Breast epithelium (tissue), 4 donors: ENCODE measurements around the gene RAB24. TPM values are rescaled to one million over a fixed set of nuclear protein-coding genes. Genes with fewer than 3 reads are reported as not detected.
"Not testable (repeated sequence)": the region's sequence is repeated elsewhere in the genome, so short reads cannot be mapped to it uniquely, and the experiment has no call there.

Experiments
- DNase-seq, 2 donors: peaks; one replicate each; pipeline ENCODE4 v3.0.0-alpha.2; 2019; ENCODE audit warnings: low spot score in 2 of 2
- H3K27ac ChIP-seq, 2 donors: fragments of 200-600 bp; sonication (generic) in 1 of 2; one replicate each; pipeline ENCODE4 v1.5.1; 2016 to 2019; ENCODE audit warnings: mild to moderate bottlenecking in 1 of 2
- H3K27me3 ChIP-seq, 2 donors: fragments of 200-600 bp; sonication (generic) in 1 of 2; one replicate each; pipeline versions ENCODE4 v1.5.1 to v1.6.0; 2017 to 2019; ENCODE audit warnings: control low read depth in 1 of 2, mild to moderate bottlenecking in 1 of 2
- H3K36me3 ChIP-seq: fragments of 200-600 bp; one replicate; pipeline ENCODE4 v1.5.1; 2019
- H3K4me1 ChIP-seq, 2 donors: fragments of 200-600 bp; sonication (generic); one replicate each; pipeline ENCODE4 v1.5.1; 2016 to 2019; ENCODE audit warnings: control low read depth in 1 of 2
- H3K4me3 ChIP-seq, 3 donors: fragments of 200-600 bp; sonication (generic); 1 replicate in 2 of 3; 2 replicates in 1 of 3; pipeline ENCODE4 v1.5.1; 2016 to 2019; ENCODE audit warnings: mild to moderate bottlenecking in 3 of 3, moderate library complexity in 2 of 3
- H3K9me3 ChIP-seq, 2 donors: fragments of 200-600 bp; sonication (generic) in 1 of 2; one replicate each; pipeline ENCODE4 v1.5.1; 2016 to 2019; ENCODE audit warnings: control low read depth in 1 of 2
- CTCF ChIP-seq, 3 donors: fragments of 450-650 bp; IDR thresholded peaks; one replicate each; pipeline ENCODE4 v1.5.1; 2016 to 2017; ENCODE audit warnings: antibody characterized with exemption in 3 of 3, mild to moderate bottlenecking in 3 of 3, moderate library complexity in 3 of 3
- POLR2A ChIP-seq: fragments of 450-650 bp; IDR thresholded peaks from one replicate; pipeline ENCODE4 v1.6.1; 2016; ENCODE audit warnings: antibody characterized with exemption, mild to moderate bottlenecking, moderate library complexity
- POLR2AphosphoS5 ChIP-seq, 3 donors: sonication (generic); formaldehyde crosslinking; IDR thresholded peaks; one replicate each; pipeline ENCODE4 v1.6.1; 2017; ENCODE audit warnings: antibody characterized with exemption in 3 of 3
- intact Hi-C: fragments of 100-400 bp; cut with DNase I; formaldehyde crosslinking; loops from one replicate; pipeline ENCODE4 v1.15.1; 2023; ENCODE audit warnings: low total_unique reads
- total RNA-seq, 3 donors: library from RNA; depleted of rRNA; stranded (reverse); fragments of >200 nt; gene quantifications; one replicate each; pipeline ENCODE4 v1.1.0, GENCODE V29; 2016

Gene RAB24
- total RNA-seq, 3 donors from 2014 or later = 21.4 to 62.9 (median 36.0) TPM

GRCh38 chr5:177307544-177308363, 4.2 kb upstream of the RAB24 start:
- H3K27me3 ChIP-seq = no peaks in the 10 kb centered on the region
- TF ChIP-seq POLR2AphosphoS5 (IDR thresholded peaks at IDR 0.05) (no peak), POLR2A (no peak), CTCF (IDR thresholded peaks at IDR 0.05) (no peak)
- peak overlapping the region; percentile 46 to 81 for H3K27ac ChIP-seq
- intact Hi-C loops = no loop called here
- H3K36me3 ChIP-seq = no peaks in the 10 kb centered on the region
- H3K9me3 ChIP-seq = no peaks in the 10 kb centered on the region
- DNase-seq = no peak
- peak overlapping the region in 1 of 3 donors; percentile 3 for H3K4me3 ChIP-seq
- peaks cover 10 to 24% of the 10 kb centered on the region in 2 donors for H3K4me1 ChIP-seq

GRCh38 chr5:177306674-177307543, 3.4 kb upstream of the RAB24 start:
- H3K27me3 ChIP-seq = no peaks in the 10 kb centered on the region
- DNase-seq = peak in 1 of 2 donors; percentile 51
- intact Hi-C loops = no loop called here
- H3K4me1 ChIP-seq = peaks cover 16 to 28% of the 10 kb centered on the region in 2 donors
- H3K36me3 ChIP-seq = no peaks in the 10 kb centered on the region
- H3K4me3 ChIP-seq = no peak overlapping the region
- TF ChIP-seq CTCF (IDR thresholded peaks at IDR 0.05) = no peak
- TF ChIP-seq POLR2AphosphoS5 (IDR thresholded peaks at IDR 0.05) = peak in 1 of 3 donors; percentile 30
- peak overlapping the region; percentile 46 to 81 for H3K27ac ChIP-seq
- H3K9me3 ChIP-seq = no peaks in the 10 kb centered on the region

DNA sequence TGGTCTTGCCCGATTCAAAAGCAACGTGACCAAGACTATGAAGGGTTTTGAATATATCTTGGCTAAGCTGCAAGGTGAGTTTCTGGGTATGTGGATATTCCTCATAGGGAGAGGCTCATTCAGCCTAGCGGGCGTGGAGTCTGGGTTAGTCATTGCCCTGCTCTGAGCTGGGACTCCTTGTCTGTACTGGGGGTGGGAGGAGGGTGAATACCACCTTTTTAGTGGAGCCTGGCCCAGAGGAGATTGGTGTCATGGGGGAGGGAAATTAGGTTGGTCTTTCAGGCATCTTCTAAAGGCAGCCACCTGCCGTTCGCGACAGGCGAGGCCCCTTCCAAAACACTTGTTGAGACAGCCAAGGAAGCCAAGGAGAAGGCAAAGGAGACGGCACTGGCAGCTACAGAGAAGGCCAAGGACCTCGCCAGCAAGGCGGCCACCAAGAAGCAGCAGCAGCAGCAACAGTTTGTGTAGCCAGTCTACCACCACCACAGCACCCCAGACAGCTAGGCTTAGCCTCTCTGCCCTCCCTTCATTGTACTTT, 2.7 kb upstream of the RAB24 start:
- H3K4me3 ChIP-seq, DNase-seq, intact Hi-C loops, H3K9me3 ChIP-seq, H3K27me3 ChIP-seq, H3K36me3 ChIP-seq: not testable (repeated sequence)
- H3K4me1 ChIP-seq = peaks cover 16 to 31% of the 10 kb centered on the region in 2 donors
- H3K27ac ChIP-seq = peak overlapping the region; percentile 46 to 79

DNA sequence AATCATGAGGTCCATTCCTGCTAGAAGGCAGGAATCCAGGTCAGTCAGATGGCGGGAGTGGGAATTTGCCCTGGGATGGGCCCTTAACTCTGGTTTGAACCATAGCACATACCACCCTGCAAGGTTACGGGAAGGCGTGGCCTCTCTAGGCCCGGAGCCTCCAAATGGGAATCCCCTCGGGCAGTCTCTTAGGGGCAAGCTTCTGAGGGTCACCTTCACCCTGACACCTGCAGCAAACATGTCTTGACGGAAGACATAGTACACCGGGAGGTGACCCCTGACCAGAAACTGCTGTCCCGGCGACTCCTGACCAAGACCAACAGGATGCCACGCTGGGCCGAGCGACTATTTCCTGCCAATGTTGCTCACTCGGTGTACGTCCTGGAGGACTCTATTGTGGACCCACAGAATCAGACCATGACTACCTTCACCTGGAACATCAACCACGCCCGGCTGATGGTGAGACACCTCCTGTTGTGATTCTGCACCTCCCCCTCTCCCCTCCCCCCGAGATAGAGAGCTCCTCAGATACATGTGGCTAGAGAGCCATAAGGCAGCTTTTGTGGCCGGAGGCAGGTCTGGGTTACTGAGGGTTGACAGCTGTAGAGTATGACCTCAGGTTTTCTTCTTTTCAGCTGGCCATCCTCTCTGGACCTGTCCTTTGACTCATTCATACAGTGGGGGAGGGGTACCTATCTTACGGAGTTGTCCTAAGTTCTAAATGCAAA, 1.0 kb upstream of the RAB24 start:
- H3K4me1 ChIP-seq = peaks cover 16 to 36% of the 10 kb centered on the region in 2 donors
- H3K27ac ChIP-seq = peak overlapping the region; percentile 85 to 90
- H3K4me3 ChIP-seq = peak overlapping the region; percentile 89 to 94 (median 90)
- DNase-seq = no peak
- H3K36me3 ChIP-seq = no peaks in the 10 kb centered on the region
- no peaks in the 10 kb centered on the region for H3K27me3 ChIP-seq
- intact Hi-C loops = no loop called here
- TF ChIP-seq CTCF (IDR thresholded peaks at IDR 0.05) (no peak), POLR2AphosphoS5 (IDR thresholded peaks at IDR 0.05) (no peak), POLR2A (no peak)
- H3K9me3 ChIP-seq = no peaks in the 10 kb centered on the region

DNA sequence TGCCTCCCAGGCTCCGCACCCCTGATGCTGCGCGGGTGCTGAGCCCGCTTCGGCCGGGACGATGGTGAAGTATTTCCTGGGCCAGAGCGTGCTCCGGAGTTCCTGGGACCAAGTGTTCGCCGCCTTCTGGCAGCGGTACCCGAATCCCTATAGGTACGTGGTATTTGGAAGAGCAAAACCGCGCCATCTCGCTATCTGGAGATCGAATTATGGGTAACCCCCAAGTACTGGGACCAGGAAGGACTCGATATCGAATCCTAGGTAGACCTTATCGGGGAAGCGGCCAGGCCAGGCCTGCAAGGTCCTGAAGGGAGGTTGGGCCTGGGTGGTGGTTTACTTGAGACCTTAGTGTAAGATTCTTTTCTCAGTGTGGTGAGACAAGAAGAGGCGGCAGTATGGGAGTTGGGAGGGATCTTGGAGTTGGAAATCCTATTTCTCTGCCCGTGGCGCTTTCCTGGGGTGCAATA, 439 bp upstream of the RAB24 start:
- no peaks in the 10 kb centered on the region for H3K27me3 ChIP-seq
- intact Hi-C loops = no loop called here
- DNase-seq = no peak
- TF ChIP-seq CTCF (IDR thresholded peaks at IDR 0.05) (no peak), POLR2AphosphoS5 (IDR thresholded peaks at IDR 0.05) (no peak), POLR2A (no peak)
- peaks cover 16 to 36% of the 10 kb centered on the region in 2 donors for H3K4me1 ChIP-seq
- peak overlapping the region; percentile 85 to 90 for H3K27ac ChIP-seq
- no peaks in the 10 kb centered on the region for H3K9me3 ChIP-seq
- H3K4me3 ChIP-seq = peak overlapping the region; percentile 89 to 94 (median 90)
- H3K36me3 ChIP-seq = no peaks in the 10 kb centered on the region
